Measurements from ENCODE around the gene P4HA2. TPM values are rescaled to one million over a fixed set of nuclear protein-coding genes. Genes with fewer than 3 reads are reported as not detected.

P4HA2 gene
- total RNA-seq, 1 donor from 2014 or later: 49.4 TPM

- Mint-ChIP-seq H3K4me1 (ENCODE audit: low read depth) (peaks cover 2% of the 10 kb centered on the region), H3K9me3 (peaks cover 9% of the 10 kb centered on the region), H3K36me3 (ENCODE audit: low read depth) (peaks cover under 1% of the 10 kb centered on the region), H3K27me3 (ENCODE audit: insufficient read depth) (peaks cover 18% of the 10 kb centered on the region), H3K27ac (no peak overlapping the region), H3K4me3 (no peak overlapping the region)
- DNase-seq (ENCODE audit: low spot score): no peak
- intact Hi-C loops (cut with micrococcal nuclease): no loop called here
Measured at GRCh38 chr5:132251220-132251725, 23.6 kb upstream of the P4HA2 start.

- Mint-ChIP-seq H3K36me3 (ENCODE audit: low read depth) (peaks cover under 1% of the 10 kb centered on the region), H3K27ac (no peak overlapping the region), H3K27me3 (ENCODE audit: insufficient read depth) (peaks cover 20% of the 10 kb centered on the region), H3K4me3 (no peak overlapping the region), H3K9me3 (peaks cover 14% of the 10 kb centered on the region), H3K4me1 (ENCODE audit: low read depth) (no peaks in the 10 kb centered on the region)
- intact Hi-C loops (cut with micrococcal nuclease): no loop called here
- DNase-seq (ENCODE audit: low spot score): no peak
Measured at GRCh38 chr5:132250547-132250946, 22.9 kb upstream of the P4HA2 start.

- no peak overlapping the region for H3K4me3 Mint-ChIP-seq
- DNase-seq (ENCODE audit: low spot score): no peak
- intact Hi-C loops (cut with micrococcal nuclease): loop anchor here (2.0 kb wide), 1 partner anchor 14 kb away; no protein-coding TSS in a partner anchor
- H3K36me3 Mint-ChIP-seq (ENCODE audit: low read depth): peaks cover 6% of the 10 kb centered on the region
- H3K27me3 Mint-ChIP-seq (ENCODE audit: insufficient read depth): peaks cover 28% of the 10 kb centered on the region
- peaks cover 39% of the 10 kb centered on the region for H3K9me3 Mint-ChIP-seq
- H3K4me1 Mint-ChIP-seq (ENCODE audit: low read depth): no peaks in the 10 kb centered on the region
- no peak overlapping the region for H3K27ac Mint-ChIP-seq
Measured at GRCh38 chr5:132246806-132247205, 19.2 kb upstream of the P4HA2 start.

- Mint-ChIP-seq H3K27ac (no peak overlapping the region), H3K9me3 (peaks cover 39% of the 10 kb centered on the region), H3K4me1 (ENCODE audit: low read depth) (no peaks in the 10 kb centered on the region), H3K36me3 (ENCODE audit: low read depth) (peaks cover 6% of the 10 kb centered on the region), H3K27me3 (ENCODE audit: insufficient read depth) (peaks cover 23% of the 10 kb centered on the region), H3K4me3 (no peak overlapping the region)
- intact Hi-C loops (cut with micrococcal nuclease): no loop called here
- no peak for DNase-seq (ENCODE audit: low spot score)
Measured at GRCh38 chr5:132245593-132245992, 17.9 kb upstream of the P4HA2 start.

- Mint-ChIP-seq H3K9me3 (peaks cover 39% of the 10 kb centered on the region), H3K27ac (no peak overlapping the region), H3K4me3 (no peak overlapping the region), H3K36me3 (ENCODE audit: low read depth) (peaks cover 6% of the 10 kb centered on the region), H3K27me3 (ENCODE audit: insufficient read depth) (peaks cover 21% of the 10 kb centered on the region), H3K4me1 (ENCODE audit: low read depth) (no peaks in the 10 kb centered on the region)
- no peak for DNase-seq (ENCODE audit: low spot score)
- intact Hi-C loops (cut with micrococcal nuclease): no loop called here
Measured at GRCh38 chr5:132243366-132243977, 15.8 kb upstream of the P4HA2 start.

- H3K27me3 Mint-ChIP-seq (ENCODE audit: insufficient read depth): peaks cover 10% of the 10 kb centered on the region
- DNase-seq (ENCODE audit: low spot score): no peak
- peaks cover 18% of the 10 kb centered on the region for H3K9me3 Mint-ChIP-seq
- intact Hi-C loops (cut with micrococcal nuclease): loop anchor here (2.0 to 5.0 kb wide), 2 partner anchors 53 to 129 kb away; partner anchors contain the start of genes SLC22A4 and SLC22A5
- H3K4me3 Mint-ChIP-seq: no peak overlapping the region
- H3K27ac Mint-ChIP-seq: no peak overlapping the region
- H3K4me1 Mint-ChIP-seq (ENCODE audit: low read depth): peaks cover 6% of the 10 kb centered on the region
- H3K36me3 Mint-ChIP-seq (ENCODE audit: low read depth): peaks cover 5% of the 10 kb centered on the region
Measured at GRCh38 chr5:132239776-132240175, 12.1 kb upstream of the P4HA2 start.

GRCh38 chr5:132238901-132239500 is 11.3 kb upstream of the P4HA2 start:
- Mint-ChIP-seq H3K4me1 (ENCODE audit: low read depth) (peaks cover 6% of the 10 kb centered on the region), H3K27ac (no peak overlapping the region), H3K27me3 (ENCODE audit: insufficient read depth) (peaks cover 6% of the 10 kb centered on the region), H3K4me3 (no peak overlapping the region), H3K9me3 (peaks cover 10% of the 10 kb centered on the region), H3K36me3 (ENCODE audit: low read depth) (peaks cover 2% of the 10 kb centered on the region)
- no peak for DNase-seq (ENCODE audit: low spot score)
- intact Hi-C loops (cut with micrococcal nuclease): loop anchor here (1.0 to 5.0 kb wide), 4 partner anchors 53 to 262 kb away; partner anchors contain the start of genes SLC22A4 and SLC22A5

- intact Hi-C loops (cut with micrococcal nuclease): loop anchor here (1.0 to 5.0 kb wide), 4 partner anchors 54 to 263 kb away; partner anchors contain the start of genes SLC22A4 and SLC22A5
- Mint-ChIP-seq H3K4me1 (ENCODE audit: low read depth) (peaks cover 6% of the 10 kb centered on the region), H3K36me3 (ENCODE audit: low read depth) (no peaks in the 10 kb centered on the region), H3K9me3 (peaks cover 6% of the 10 kb centered on the region), H3K4me3 (no peak overlapping the region), H3K27ac (no peak overlapping the region), H3K27me3 (ENCODE audit: insufficient read depth) (peaks cover 4% of the 10 kb centered on the region)
- peak; percentile 59 for DNase-seq (ENCODE audit: low spot score)
Measured at GRCh38 chr5:132238169-132238744, 10.6 kb upstream of the P4HA2 start.

- intact Hi-C loops (cut with micrococcal nuclease): loop anchor here (1.0 to 5.0 kb wide), 4 partner anchors 55 to 264 kb away; partner anchors contain the start of genes SLC22A4 and SLC22A5
- DNase-seq (ENCODE audit: low spot score): no peak
- Mint-ChIP-seq H3K27ac (no peak overlapping the region), H3K4me3 (no peak overlapping the region), H3K9me3 (no peaks in the 10 kb centered on the region), H3K27me3 (ENCODE audit: insufficient read depth) (peaks cover 2% of the 10 kb centered on the region), H3K4me1 (ENCODE audit: low read depth) (peaks cover 6% of the 10 kb centered on the region), H3K36me3 (ENCODE audit: low read depth) (no peaks in the 10 kb centered on the region)
Measured at GRCh38 chr5:132237670-132238069, 10.0 kb upstream of the P4HA2 start.

- no peaks in the 10 kb centered on the region for H3K9me3 Mint-ChIP-seq
- peaks cover 2% of the 10 kb centered on the region for H3K27me3 Mint-ChIP-seq (ENCODE audit: insufficient read depth)
- peaks cover 6% of the 10 kb centered on the region for H3K4me1 Mint-ChIP-seq (ENCODE audit: low read depth)
- no peak overlapping the region for H3K4me3 Mint-ChIP-seq
- DNase-seq (ENCODE audit: low spot score): no peak
- intact Hi-C loops (cut with micrococcal nuclease): loop anchor here (5.0 kb wide), 1 partner anchor 55 kb away; the partner anchor contains the start of gene SLC22A4
- peak overlapping the region; percentile 21 for H3K27ac Mint-ChIP-seq
- H3K36me3 Mint-ChIP-seq (ENCODE audit: low read depth): no peaks in the 10 kb centered on the region
Measured at GRCh38 chr5:132237141-132237540, 9.5 kb upstream of the P4HA2 start.

- Mint-ChIP-seq H3K4me3 (no peak overlapping the region), H3K9me3 (no peaks in the 10 kb centered on the region), H3K27ac (no peak overlapping the region), H3K36me3 (ENCODE audit: low read depth) (no peaks in the 10 kb centered on the region), H3K27me3 (ENCODE audit: insufficient read depth) (peaks cover 2% of the 10 kb centered on the region), H3K4me1 (ENCODE audit: low read depth) (peaks cover 17% of the 10 kb centered on the region)
- intact Hi-C loops (cut with micrococcal nuclease): loop anchor here (5.0 kb wide), 1 partner anchor 57 kb away; the partner anchor contains the start of gene SLC22A4
- no peak for DNase-seq (ENCODE audit: low spot score)
Measured at GRCh38 chr5:132235340-132235739, 7.7 kb upstream of the P4HA2 start.

GRCh38 chr5:132234684-132235062 is 7.0 kb upstream of the P4HA2 start:
- Mint-ChIP-seq H3K4me1 (ENCODE audit: low read depth) (peaks cover 21% of the 10 kb centered on the region), H3K9me3 (no peaks in the 10 kb centered on the region), H3K36me3 (ENCODE audit: low read depth) (peaks cover 3% of the 10 kb centered on the region), H3K27me3 (ENCODE audit: insufficient read depth) (peaks cover 6% of the 10 kb centered on the region), H3K4me3 (no peak overlapping the region), H3K27ac (no peak overlapping the region)
- intact Hi-C loops (cut with micrococcal nuclease): loop anchor here (5.0 kb wide), 1 partner anchor 58 kb away; the partner anchor contains the start of gene SLC22A4
- no peak for DNase-seq (ENCODE audit: low spot score)

All from activated T-helper 1 cell treated with anti-CD3 and anti-CD28 coated beads, Interleukin-12 subunit alpha, Interleukin-12 subunit beta, Interleukin-2, Interleukin-4 antibody, amounts not matched to agents 30 ng/mL and 10 ng/mL and 1 ng/mL, durations not matched to agents 14 hours and 24 hours and 36 hours (primary cell).